HG02885 (cell line): ENCODE measurements around the gene CAP1.
"Not testable (repeated sequence)": the region's sequence is repeated elsewhere in the genome, so short reads cannot be mapped to it uniquely, and the experiment has no call there.

Experiments used
- ATAC-seq: cut with Tn5 transposase; IDR thresholded peaks from one replicate; pipeline ENCODE4 v1.9.1; 2021; ENCODE audit warnings: mild to moderate bottlenecking; ENCODE audit not compliant: unreplicated experiment, poor library complexity

Gene CAP1

DNA sequence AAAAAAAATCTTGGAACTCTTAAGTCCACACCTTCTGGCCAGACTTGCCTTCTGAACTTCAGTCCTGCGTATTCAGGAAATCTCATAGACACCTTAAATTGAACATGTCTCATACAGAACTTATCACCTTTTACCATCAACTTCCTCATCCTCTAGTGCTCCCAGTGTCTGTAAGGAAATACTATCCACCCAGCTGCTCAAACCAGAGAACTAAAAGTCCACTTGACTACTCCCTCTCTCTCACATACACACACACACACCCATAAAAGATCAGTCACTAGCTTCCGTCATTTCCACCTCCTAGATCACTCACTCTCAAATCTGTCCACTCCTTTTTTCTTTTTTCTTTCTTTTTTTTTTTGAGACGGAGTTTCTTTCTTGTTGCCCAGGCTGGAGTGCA, 10.9 kb upstream of the CAP1 start:
- ATAC-seq: no peak

DNA sequence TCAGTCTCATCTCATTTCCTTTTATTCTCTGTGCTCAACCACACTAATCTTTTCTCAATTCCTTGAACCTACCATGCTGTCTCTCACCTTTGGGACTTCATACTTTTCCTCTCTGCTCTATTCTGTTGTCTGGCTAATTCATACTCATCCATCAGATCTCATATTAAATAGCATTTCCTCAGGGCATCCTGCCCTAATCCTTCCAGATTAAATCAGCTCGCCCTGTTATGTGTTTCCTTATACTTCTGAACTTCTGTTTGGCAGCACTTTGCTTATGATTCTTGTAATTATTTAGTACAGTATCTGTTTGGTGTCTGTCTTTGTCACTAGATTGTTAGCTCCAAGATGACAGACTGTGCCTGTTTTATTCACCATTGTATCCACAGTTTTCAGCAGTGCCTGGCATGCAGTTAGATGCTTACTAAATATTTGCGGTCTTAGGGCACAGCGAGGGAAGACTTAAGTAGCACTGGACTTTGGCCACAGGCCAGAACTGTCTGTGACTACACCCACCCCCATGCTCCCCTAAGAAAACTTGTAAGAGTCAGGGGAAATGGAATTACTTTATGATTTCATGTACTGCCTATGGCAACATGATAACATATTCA, 9.9 kb upstream of the CAP1 start:
- ATAC-seq: no peak

DNA sequence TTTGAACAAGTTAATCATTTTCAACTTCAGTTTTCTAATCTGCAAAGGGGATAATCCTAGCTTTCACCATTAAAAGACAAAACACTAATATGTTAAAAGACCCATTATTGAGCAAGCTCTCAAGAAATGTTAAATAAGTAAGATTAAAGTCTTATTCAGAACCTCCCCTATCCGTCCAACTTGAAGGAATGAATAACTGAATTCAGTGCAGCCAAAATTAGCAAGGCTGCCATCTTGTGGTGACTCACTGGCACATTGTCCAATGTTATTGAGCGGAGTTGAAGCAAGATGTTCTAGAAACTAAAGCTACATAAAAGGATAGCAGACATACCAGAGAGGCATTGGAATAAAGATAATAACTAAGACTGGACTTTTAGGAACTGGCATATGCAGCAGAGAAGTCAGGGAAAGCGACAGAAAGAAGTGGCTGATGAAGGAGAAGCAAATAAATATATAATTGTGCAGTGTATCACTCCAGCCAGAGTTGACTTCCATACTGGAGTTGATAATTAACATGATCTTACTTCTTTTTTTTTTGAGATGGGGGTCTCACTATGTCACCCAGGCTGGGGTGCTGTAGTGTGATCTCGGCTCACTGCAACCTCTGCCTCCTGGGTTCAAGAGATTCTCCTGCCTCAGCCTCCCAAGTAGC, 8.2 kb upstream of the CAP1 start:
- no peak for ATAC-seq

DNA sequence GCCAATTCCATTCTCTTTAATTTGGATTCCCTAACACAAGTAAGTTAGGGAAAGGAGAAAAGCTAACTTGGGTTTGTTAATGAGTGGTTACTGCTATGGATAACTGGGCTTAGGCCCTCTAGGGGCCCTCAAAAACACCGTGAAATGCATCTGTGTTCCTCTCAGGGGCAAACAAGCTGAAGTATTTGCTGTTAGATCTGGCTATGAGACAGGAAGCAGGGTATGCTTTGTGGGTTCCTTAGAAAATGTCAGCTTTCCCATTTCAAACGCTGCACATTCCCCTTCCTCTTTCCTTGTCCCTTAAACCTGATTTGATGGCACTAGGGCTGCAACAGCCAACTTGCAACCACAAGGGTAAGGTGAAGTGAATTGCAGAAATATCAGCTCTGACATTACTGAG, 5.7 kb upstream of the CAP1 start:
- ATAC-seq: no peak

DNA sequence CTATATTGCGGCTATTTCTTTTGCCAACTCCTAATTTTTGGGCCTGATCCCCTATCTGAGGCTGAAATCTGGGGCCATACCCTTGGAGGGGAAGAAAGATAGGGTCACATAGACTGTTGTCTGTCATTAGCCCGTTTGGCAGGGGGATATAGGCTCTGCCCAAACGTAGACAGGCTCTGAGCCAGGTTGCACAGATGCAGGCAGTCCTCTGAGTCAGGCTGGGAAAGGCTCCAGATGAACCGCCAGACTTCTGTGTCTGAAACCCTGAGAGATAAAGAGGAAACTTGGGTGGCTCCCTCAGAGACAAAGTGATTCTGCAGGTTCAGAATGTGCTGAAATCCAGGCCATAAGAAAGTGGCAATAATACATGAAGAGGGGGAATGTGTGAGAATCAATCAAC, 4.0 kb upstream of the CAP1 start:
- ATAC-seq: no peak

DNA sequence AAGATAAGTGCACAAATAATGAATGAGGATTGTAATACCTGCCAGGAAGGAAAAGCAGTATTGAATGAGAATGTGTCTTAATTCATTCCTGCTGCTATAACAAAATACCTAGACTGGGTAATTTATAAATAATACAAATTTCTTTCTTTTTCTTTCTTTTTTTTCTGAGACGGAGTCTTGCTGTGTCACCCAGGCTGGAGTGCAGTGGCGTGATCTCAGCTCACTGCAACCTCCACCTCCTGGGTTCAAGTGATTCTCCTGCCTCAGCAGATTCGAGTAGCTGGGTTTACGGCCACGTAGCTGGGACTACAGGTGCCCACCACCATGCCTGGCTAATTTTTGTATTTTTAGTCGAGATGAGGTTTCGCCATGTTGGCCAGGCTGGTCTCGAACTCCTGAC, 3.3 kb upstream of the CAP1 start:
- not testable (repeated sequence) for ATAC-seq

DNA sequence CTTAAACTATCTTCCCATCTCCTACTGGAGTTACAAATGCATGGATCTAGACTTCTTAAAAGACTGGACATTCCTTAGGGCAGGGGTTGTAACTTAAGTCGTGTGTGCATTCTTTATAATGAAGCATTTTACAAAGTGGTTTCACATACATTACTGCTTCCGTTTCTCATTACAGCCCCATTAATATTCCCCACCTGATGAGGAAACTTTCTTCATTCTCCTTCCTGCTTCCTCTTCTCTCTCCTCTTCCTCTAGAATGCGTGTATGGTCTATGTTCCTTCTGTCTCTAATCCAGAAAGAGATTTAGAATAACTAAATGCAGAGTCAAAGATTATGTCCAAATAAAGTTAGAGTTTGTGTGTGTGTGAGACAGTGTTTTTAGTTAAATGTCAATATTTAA, 1.8 kb upstream of the CAP1 start:
- ATAC-seq: no peak

DNA sequence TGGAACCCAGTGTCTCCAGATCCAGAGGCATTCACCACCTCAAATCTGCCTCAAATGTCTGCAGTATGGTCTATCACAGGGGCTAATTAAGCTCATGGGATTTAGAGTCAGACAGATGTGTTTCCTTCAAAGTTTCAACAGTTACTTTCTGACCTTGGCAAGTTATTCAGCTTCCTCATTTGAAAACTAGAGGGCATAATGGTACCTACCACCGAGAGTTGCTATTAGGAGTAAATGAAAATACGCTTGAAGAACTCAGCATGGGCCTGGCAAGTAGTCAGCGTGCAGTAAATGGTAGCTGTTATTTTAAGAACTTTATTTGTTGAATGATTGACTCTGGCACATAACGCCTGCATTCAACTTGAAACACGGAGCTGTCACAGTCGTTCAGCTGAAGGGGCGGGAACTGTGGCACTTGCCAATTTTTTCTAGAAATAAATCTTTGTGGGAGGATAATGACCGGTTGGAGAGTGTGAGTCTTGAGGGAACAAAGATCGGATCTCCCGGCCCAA, 1.2 kb upstream of the CAP1 start:
- no peak for ATAC-seq

DNA sequence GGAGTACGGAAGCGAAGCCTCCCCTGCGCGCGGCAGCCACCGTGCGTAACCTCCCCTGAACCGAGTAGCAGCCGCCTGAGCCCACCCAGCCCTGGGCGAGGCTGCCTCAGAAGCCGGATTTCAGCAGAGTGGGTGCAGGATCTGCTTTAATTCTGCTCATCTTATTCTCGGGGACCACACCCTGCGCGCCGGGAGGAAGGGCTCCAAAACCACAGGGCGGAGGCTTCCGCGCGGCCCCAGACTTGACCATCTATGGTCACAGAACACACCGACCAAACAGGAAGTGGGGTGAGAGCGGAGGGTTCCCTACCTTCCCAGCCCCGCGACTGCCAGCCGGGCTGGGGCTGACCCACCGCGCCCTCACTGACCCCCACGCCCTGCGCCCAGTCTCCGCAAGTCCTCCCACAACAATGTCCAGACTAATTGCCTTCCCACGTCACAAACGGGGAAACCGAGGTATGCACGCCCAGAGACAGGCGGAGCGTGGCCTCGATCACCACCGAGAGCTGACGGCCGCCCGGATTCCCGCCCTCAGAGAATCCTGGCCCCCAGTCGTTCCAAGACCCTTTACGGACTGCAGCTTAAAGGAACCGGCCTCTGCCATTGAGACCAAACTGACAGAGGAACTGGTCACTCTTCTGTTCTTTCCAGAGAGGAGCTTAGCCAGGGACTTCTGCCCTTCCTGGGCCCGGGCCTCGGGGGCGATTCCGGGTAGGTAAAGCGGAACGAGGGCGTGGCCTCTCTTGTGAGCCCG, 595 bp upstream of the CAP1 start:
- ATAC-seq: peak; percentile 60

DNA sequence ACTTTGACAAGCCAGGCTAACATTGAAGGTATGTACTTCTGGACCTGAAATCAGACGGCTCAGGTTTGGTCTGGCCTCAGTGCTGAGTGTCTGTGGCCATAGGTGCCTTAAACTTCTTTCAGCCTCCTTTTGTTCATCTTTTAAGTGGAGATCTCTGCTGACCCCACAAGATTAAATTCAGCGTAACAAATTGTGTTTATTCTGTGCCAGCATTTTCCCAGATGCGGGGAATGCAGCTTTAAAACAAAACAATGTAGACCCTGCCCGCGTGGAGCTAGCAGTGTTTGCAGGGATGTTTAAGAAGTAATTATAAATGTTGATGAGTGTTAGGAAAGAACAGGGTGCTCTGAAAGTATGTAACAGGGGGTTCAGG, 923 bp downstream of the CAP1 start:
- no peak for ATAC-seq

DNA sequence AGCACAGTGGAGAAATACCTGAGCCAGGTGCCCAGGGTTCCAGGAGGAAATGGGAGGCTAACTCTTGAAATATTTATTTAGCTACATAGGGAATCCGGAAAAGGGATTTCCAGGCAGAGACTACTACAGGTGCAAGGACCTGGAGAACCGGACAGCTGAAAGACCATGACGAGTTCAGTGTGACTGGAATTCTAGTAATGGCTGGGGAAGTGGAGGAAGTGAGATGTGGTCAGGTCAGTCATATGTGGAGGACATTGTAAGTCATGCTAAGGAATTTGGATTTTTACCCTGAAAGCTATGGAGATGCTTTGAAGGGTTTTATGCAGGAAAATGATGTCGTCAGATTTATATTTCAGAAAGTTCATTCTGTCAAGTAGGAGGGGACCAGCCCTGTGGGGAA, 1.8 kb downstream of the CAP1 start:
- no peak for ATAC-seq

DNA sequence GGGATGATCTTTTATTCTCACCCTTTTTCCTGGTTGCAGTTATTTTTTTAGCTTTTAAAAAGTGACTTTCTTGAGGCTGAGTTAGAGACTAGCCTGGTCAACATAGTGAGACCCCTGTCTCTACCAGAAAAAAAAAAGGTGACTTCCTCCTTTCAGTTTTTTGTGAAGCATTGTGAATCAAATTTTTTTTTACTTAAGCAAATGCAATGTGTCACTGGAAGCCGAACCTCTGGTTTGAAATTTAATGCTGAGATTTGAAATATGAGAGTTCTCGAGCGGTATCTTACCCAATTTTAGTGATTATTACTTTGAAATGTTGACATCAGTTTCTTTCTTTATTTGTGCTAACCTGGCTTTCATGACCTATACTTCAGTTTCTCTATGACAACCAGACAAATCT, 3.6 kb downstream of the CAP1 start:
- no peak for ATAC-seq

DNA sequence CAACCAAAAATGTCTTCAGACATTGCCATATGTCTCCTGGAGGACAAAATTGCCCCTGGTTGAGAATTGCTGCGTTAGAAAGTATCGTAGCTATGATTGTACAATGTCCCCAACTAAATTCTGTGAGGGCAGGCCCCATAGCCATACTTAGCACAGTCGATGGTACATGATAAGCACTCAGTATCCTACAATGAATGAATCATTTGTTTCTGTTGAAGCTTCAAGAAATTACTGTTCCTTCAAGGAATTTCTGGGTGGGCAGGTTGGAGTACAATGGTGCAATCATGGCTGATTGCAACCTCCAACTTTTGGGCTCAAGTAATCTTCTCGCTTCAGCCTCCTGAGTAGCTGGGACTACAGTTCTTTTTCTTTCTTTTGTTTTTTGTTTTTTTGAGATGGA, 4.7 kb downstream of the CAP1 start:
- ATAC-seq: no peak

DNA sequence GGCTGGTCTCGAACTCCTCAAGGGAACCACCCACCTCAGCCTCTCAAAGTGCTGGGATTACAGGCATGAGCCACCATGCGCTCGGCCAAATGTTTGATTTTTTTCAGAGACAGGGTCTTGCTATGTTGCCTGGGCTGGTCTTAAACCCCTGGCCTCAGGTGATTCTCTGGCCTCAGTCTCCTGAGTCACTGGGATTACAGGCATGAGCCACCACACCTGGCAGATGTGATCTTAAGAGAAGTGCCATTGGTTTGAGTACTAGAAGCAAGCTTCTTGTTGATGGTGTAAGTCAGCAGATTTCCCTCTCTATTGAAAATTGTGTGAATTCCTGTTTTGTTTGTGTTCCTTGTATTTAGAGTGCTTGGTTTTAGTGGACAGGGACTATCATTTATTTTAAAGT, 5.2 kb downstream of the CAP1 start:
- ATAC-seq: no peak

DNA sequence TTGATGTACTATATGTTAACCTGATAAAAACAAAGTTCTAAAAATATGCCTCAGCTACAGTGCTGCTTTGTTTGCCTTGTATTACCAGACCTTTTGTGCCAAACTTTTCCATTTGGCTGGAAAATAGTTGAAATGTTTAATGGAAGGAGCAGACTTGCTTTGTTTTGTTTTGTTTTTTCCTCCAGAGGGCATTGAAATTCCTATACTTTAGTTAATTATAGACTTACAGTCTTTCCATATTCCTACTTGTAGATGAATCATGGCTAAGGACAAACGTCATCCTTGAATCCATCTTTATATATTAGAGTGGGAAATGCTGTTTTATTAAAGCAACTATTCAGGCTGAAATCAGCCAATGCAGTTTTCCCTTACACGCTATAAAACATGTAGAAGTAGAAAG, 6.7 kb downstream of the CAP1 start:
- ATAC-seq: no peak

DNA sequence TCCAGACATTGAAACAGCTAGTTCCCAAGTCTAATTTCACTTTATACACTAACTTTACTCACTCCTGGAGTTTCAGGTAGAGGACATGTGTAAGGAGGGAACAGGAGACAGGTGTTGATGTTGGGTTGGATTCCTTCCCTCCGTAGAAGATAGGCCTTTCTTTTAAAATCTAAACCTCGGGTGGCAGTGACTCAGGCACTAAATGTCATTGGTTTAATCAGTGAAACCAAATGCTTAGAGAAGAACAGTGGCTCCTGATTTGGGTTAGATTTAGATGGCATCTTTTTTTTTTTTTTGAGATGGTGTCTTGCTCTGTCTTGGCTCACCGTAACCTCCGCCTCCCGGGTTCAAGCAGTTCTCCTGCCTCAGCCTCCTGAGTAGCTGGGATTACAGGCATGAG, 7.2 kb downstream of the CAP1 start:
- ATAC-seq: no peak

DNA sequence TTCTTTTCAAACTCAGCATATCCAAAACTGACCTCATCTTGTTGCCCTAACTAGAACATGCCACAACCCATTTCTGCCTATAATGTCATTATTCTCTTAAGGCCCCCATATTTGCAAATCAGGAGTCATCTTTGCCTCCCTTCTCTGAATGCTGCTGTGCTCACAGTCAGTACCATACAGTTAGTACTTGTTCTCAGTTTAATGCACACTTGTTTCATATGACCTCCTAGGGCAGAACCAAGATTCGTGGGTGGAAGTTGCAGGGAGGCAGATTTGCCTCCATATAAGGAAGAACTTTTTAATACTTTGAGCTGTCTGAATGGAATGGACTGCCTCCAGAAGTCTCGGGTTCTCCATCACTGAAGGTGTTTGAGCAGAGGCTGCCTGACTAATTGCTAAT, 9.2 kb downstream of the CAP1 start:
- ATAC-seq: no peak

DNA sequence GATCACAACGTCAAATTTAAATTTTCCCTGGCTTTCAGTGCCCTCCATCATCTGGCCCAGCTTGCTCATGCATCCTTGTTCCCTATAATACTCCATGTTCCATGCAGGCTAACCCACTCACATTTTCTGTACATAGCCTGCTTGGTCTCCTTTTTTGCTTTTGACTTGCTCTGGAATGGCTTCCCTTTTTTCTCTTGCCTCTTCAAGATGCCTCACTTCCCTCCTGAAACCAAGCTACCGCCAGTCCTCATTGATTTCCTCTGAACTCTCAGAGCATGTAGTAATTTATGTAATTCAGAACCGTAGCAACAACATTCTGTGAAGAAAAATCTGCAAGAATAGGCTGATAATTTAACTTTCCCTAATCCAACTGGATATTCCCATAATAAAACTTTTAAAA, 10.3 kb downstream of the CAP1 start:
- no peak for ATAC-seq

DNA sequence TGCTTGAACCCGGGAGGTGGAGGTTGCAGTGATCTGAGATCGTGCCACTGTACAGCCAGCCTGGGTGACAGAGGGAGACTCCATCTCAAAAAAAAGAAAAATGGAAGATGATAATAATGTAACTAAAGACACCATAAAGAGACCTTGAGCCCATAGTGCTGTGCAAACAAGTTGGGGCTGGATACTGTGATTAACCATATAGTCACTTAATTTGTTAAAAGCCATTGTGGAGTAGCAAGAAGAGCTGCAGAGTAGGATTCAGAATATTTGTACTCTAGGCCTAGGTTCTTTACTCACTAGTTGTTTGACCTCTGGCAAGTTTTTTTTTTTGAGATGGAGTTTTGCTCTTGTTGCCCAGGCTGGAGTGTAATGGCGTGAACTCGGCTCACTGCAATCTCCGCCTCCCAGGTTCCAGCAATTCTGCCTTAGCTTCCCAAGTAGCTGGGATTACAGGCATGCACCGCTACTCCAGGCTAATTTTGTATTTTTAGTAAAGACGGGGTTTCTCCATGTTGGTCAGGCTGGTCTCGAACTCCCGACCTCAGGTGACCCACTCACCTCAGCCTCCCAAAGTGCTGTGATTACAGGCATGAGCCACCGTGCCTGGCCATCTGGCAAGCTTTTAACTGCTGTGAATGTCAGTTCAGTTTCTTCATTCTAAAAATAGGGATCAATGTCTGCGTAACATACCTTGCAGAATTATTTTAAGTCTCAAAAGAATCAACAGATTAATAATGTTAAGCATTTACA, 12.8 kb downstream of the CAP1 start:
- no peak for ATAC-seq

DNA sequence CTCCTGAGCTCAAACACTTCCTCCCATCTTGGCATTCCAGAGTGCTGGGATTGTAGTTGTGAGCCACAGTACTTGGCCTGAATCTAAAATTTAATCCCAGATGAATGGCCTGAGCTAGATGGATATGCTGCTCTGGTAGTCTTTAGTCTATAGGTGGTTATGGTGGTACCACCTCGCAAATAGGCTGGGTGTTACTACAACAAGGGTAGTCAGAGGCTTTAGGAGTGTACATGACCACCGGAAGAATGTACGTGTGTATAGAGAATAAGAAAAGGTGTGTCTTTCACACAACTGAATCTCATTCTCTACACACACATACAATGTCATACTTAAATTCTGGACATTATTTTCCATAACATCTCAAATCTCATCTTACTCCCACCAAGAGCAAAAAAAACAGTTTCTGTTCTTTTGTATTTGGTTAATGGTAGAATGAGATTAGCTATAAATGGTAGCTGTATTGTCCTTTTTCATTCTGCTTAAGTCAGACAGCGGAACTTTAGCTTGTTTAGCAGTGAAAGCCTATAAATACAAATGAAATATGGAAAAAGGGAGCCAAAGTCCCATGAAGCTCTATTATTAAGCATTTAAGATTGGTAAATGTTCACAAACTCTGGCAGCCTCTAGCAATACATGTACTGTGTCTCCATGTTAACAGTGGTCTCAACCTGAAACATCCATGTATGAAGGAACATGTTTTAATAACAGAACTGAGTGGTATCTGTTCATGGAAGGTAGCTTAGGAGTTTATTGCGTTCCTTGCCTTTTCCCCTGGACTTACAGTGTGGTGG, 16.2 kb downstream of the CAP1 start:
- ATAC-seq: no peak
